HCT116 (cell line): ENCODE measurements around the gene ARHGEF37. TPM values are rescaled to one million over a fixed set of nuclear protein-coding genes. Genes with fewer than 3 reads are reported as not detected.

Experiments used
- ATAC-seq: fragments of 200-7000 bp; cut with Tn5 transposase; 2 replicates; pipeline ENCODE4 v1.9.1; 2020; ENCODE audit warnings: mild to moderate bottlenecking, moderate library complexity
- BruUV-seq: library from RNA; stranded (reverse); fragments of 400-500 nt; replicated peaks from 2 replicates; lab custom pipeline; 2021; lab: Mats Ljungman, UMichigan
- CTCF ChIA-PET: fragments of 300-600 bp; sonication (Branson Sonifier 250); formaldehyde crosslinking; loops from one replicate; lab custom pipeline; 2021; ENCODE audit warnings: antibody characterized with exemption; lab: Charles Lee
- POLR2A ChIA-PET: fragments of 300-600, 350-600 bp; sonication (Branson Sonifier 250); formaldehyde crosslinking; loops from one replicate; lab custom pipeline; 2021; ENCODE audit warnings: antibody characterized with exemption; lab: Charles Lee
- RAD21 ChIA-PET, 2 experiments: fragments of 300-600 bp; sonication (Branson Sonifier 250); formaldehyde crosslinking; loops; one replicate each; lab custom pipeline; 2023; ENCODE audit warnings: low total read pairs in 2 of 2; ENCODE audit not compliant: uncharacterized antibody in 2 of 2, unreplicated experiment in 2 of 2, low non-redundant PET in 1 of 2; lab: Charles Lee
- DNase-seq: peaks from one replicate; pipeline ENCODE4 v3.0.0-alpha.2; 2010; ENCODE audit warnings: low read depth, low spot score
- H2AFZ ChIP-seq: fragments of 200-600 bp; shearing (Covaris generic), sonication (generic); 2 replicates; pipeline ENCODE4 v1.6.1; 2017; ENCODE audit warnings: low read depth, mixed run types, mixed read lengths, antibody characterized with exemption, low read length; ENCODE audit not compliant: poor library complexity, severe bottlenecking
- H3K27ac ChIP-seq: 2 replicates; pipeline ENCODE4 v1.5.1; 2012; ENCODE audit warnings: low read depth, low read length
- H3K27me3 ChIP-seq: fragments of 200-600 bp; sonication (generic); 2 replicates; pipeline ENCODE4 v1.6.1; 2016; ENCODE audit warnings: mixed run types, low read length, mixed read lengths; ENCODE audit not compliant: insufficient read depth
- H3K36me3 ChIP-seq, 2 experiments: fragments of 200-500 bp in 1 of 2; fragments of 200-600 bp in 1 of 2; sonication (Bioruptor generic) in 1 of 2; sonication (generic) in 1 of 2; 2 replicates each; pipeline versions ENCODE4 v1.5.1 to v1.6.1; 2014 to 2016; ENCODE audit warnings: low read length in 2 of 2, inconsistent platforms in 1 of 2, mixed read lengths in 1 of 2, mixed run types in 1 of 2; ENCODE audit not compliant: insufficient read depth in 2 of 2, control insufficient read depth in 1 of 2
- H3K4me1 ChIP-seq, 2 experiments: fragments of 200-600 bp in 1 of 2; sonication (generic) in 1 of 2; 2 replicates each; pipeline versions ENCODE4 v1.5.1 to v1.6.1; 2012 to 2017; ENCODE audit warnings: low read length in 2 of 2, inconsistent platforms in 1 of 2, mild to moderate bottlenecking in 1 of 2, mixed read lengths in 1 of 2, mixed run types in 1 of 2, moderate library complexity in 1 of 2; ENCODE audit not compliant: insufficient read depth in 2 of 2, control insufficient read depth in 1 of 2
- H3K4me2 ChIP-seq: fragments of 200-600 bp; sonication (generic); 2 replicates; pipeline ENCODE4 v1.6.1; 2017; ENCODE audit warnings: mixed run types, low read length, mixed read lengths
- H3K4me3 ChIP-seq, 2 experiments: fragments of 200-600 bp in 1 of 2; sonication (generic) in 1 of 2; replicated peaks in 1 of 2; 2 replicates each; pipeline ENCODE4 v1.5.1; 2011 to 2016; ENCODE audit warnings: low read length in 2 of 2, control low read depth in 1 of 2, low read depth in 1 of 2, mild to moderate bottlenecking in 1 of 2, mixed read lengths in 1 of 2, mixed run types in 1 of 2
- H3K79me2 ChIP-seq: fragments of 200-600 bp; sonication (generic); 2 replicates; pipeline ENCODE4 v1.6.1; 2017; ENCODE audit warnings: mild to moderate bottlenecking, mixed run types, low read length, moderate library complexity, mixed read lengths; ENCODE audit not compliant: insufficient read depth
- H3K9ac ChIP-seq: fragments of 200-600 bp; sonication (generic); 2 replicates; pipeline ENCODE4 v1.6.1; 2016; ENCODE audit warnings: low read length, mixed read lengths
- H3K9me2 ChIP-seq: fragments of 200-600 bp; sonication (generic), shearing (Covaris generic); 2 replicates; pipeline ENCODE4 v1.6.1; 2017; ENCODE audit warnings: mixed run types, mild to moderate bottlenecking, moderate library complexity; ENCODE audit not compliant: insufficient read depth
- H3K9me3 ChIP-seq, 2 experiments: fragments of 200-500 bp in 1 of 2; fragments of 200-600 bp in 1 of 2; sonication (Bioruptor generic) in 1 of 2; sonication (generic) in 1 of 2; 2 replicates each; pipeline ENCODE4 v1.6.1; 2014 to 2017; ENCODE audit warnings: low read length in 2 of 2, mixed read lengths in 2 of 2, inconsistent platforms in 1 of 2, low read depth in 1 of 2, mild to moderate bottlenecking in 1 of 2, mixed run types in 1 of 2, moderate library complexity in 1 of 2; ENCODE audit not compliant: control insufficient read depth in 1 of 2, insufficient read depth in 1 of 2
- H4K20me1 ChIP-seq: fragments of 200-600 bp; sonication (generic), shearing (Covaris generic); 2 replicates; pipeline ENCODE4 v1.6.1; 2017; ENCODE audit warnings: mixed run types, mild to moderate bottlenecking, moderate library complexity; ENCODE audit not compliant: insufficient read depth
- EGR1 ChIP-seq: IDR thresholded peaks from 2 replicates; pipeline ENCODE4 v1.6.1; 2012; ENCODE audit warnings: low read depth
- EZH2 ChIP-seq: fragments of 200-600 bp; sonication (generic); IDR thresholded peaks from 2 replicates; pipeline ENCODE4 v1.6.1; 2017; ENCODE audit warnings: antibody characterized with exemption, mixed run types
- EZH2phosphoT487 ChIP-seq: fragments of 200-600 bp; IDR thresholded peaks from 2 replicates; pipeline ENCODE4 v1.6.1; 2018; ENCODE audit warnings: antibody characterized with exemption, borderline replicate concordance
- FOSL1 ChIP-seq: IDR thresholded peaks from 2 replicates; pipeline ENCODE4 v1.6.1; 2012; ENCODE audit warnings: low read depth
- MAX ChIP-seq: IDR thresholded peaks from 2 replicates; pipeline ENCODE4 v1.6.1; 2012
- SIN3A ChIP-seq: IDR thresholded peaks from 2 replicates; pipeline ENCODE4 v1.6.1; 2012; ENCODE audit warnings: low read depth
- SP1 ChIP-seq: IDR thresholded peaks from 2 replicates; pipeline ENCODE4 v1.6.1; 2012; ENCODE audit warnings: low read depth
- TCF7L2 ChIP-seq: IDR thresholded peaks from 2 replicates; pipeline ENCODE4 v1.7.0; 2011; ENCODE audit warnings: borderline replicate concordance, inconsistent platforms; ENCODE audit not compliant: insufficient read depth, insufficient read length; ENCODE audit errors: extremely low read depth
- YY1 ChIP-seq: IDR thresholded peaks from 2 replicates; pipeline ENCODE4 v1.6.1; 2011; ENCODE audit warnings: low read length, low read depth, moderate library complexity, mild to moderate bottlenecking; ENCODE audit not compliant: insufficient replicate concordance; ENCODE audit errors: extremely low read depth
- ZBTB33 ChIP-seq: IDR thresholded peaks from 2 replicates; pipeline ENCODE4 v1.6.1; 2011; ENCODE audit warnings: mild to moderate bottlenecking, low read length, moderate library complexity; ENCODE audit not compliant: insufficient replicate concordance; ENCODE audit errors: extremely low read depth
- ZFX ChIP-seq: fragments of 450-650 bp; IDR thresholded peaks from 2 replicates; pipeline ENCODE4 v1.6.1; 2017
- intact Hi-C: fragments of 100-400 bp; cut with micrococcal nuclease; formaldehyde crosslinking; loops from 2 replicates; pipeline ENCODE4 v1.10.0; 2022
- total RNA-seq: library from RNA; stranded (reverse); gene quantifications from one replicate; pipeline ENCODE4 v1.2.1, GENCODE V29; 2021; ENCODE audit not compliant: unreplicated experiment
- TF ChIP-seq, protein P1 (sequence below), 3 experiments: fragments of 200-600 bp in 1 of 3; sonication (generic) in 1 of 3; IDR thresholded peaks in 2 of 3; conservative IDR thresholded peaks in 1 of 3; 2 replicates each; pipeline ENCODE4 v1.5.1; 2012 to 2017; ENCODE audit warnings: low read depth in 2 of 3, low read length in 2 of 3, antibody characterized with exemption in 1 of 3, borderline replicate concordance in 1 of 3, control low read depth in 1 of 3, mild to moderate bottlenecking in 1 of 3, mixed read lengths in 1 of 3, mixed run types in 1 of 3, moderate library complexity in 1 of 3; ENCODE audit not compliant: insufficient read depth in 1 of 3

The ARHGEF37 gene
- total RNA-seq, 1 experiment from 2014 or later, result 7.0 TPM

GRCh38 chr5:149628221-149628620 is 46.9 kb downstream of the ARHGEF37 start:
- ATAC-seq, result no peak
- intact Hi-C loops, result no loop called here
- Histone ChIP-seq H3K9me2 (no peaks in the 10 kb centered on the region), H3K4me2 (no peak overlapping the region), H3K9me3 (no peaks in the 10 kb centered on the region), H3K4me3 (no peak overlapping the region), H4K20me1 (no peaks in the 10 kb centered on the region), H2AFZ (no peak overlapping the region), H3K79me2 (no peaks in the 10 kb centered on the region), H3K27me3 (no peaks in the 10 kb centered on the region), H3K36me3 (no peaks in the 10 kb centered on the region), H3K9ac (no peak overlapping the region), H3K27ac (no peak overlapping the region), H3K4me1 (peaks cover 13 to 19% of the 10 kb centered on the region in 2 experiments)
- RAD21 ChIA-PET, result no interaction called here
- no peak for DNase-seq
- TF ChIP-seq ZFX, result no peak
- no peak for TF ChIP-seq EGR1
- no peak for TF ChIP-seq EZH2phosphoT487
- TF ChIP-seq ZBTB33, result no peak
- no peak for TF ChIP-seq SP1
- no peak for TF ChIP-seq EZH2
- TF ChIP-seq YY1, result no peak
- TF ChIP-seq SIN3A, result no peak
- TF ChIP-seq, protein P1, sequence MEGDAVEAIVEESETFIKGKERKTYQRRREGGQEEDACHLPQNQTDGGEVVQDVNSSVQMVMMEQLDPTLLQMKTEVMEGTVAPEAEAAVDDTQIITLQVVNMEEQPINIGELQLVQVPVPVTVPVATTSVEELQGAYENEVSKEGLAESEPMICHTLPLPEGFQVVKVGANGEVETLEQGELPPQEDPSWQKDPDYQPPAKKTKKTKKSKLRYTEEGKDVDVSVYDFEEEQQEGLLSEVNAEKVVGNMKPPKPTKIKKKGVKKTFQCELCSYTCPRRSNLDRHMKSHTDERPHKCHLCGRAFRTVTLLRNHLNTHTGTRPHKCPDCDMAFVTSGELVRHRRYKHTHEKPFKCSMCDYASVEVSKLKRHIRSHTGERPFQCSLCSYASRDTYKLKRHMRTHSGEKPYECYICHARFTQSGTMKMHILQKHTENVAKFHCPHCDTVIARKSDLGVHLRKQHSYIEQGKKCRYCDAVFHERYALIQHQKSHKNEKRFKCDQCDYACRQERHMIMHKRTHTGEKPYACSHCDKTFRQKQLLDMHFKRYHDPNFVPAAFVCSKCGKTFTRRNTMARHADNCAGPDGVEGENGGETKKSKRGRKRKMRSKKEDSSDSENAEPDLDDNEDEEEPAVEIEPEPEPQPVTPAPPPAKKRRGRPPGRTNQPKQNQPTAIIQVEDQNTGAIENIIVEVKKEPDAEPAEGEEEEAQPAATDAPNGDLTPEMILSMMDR (IDR thresholded peaks at IDR 0.05 in 2 of 3, conservative IDR thresholded peaks at IDR 0.05 in 1 of 3; ENCODE audit: borderline replicate concordance in 1 of 3, insufficient read depth in 1 of 3, low read depth in 2 of 3, low read length in 2 of 3), result no peak
- no peak for TF ChIP-seq MAX
- no peak for TF ChIP-seq FOSL1
- TF ChIP-seq TCF7L2, result no peak
- CTCF ChIA-PET, result no interaction called here
- POLR2A ChIA-PET, result no interaction called here
- no TSS peak for BruUV-seq
